GM12892 (cell line): Measurements from ENCODE around the gene ZFP57.

Experiments used
- POLR2A ChIP-seq: IDR thresholded peaks from 2 replicates; pipeline ENCODE4 v1.6.1; 2011; ENCODE audit warnings: low read depth, low read length, control low read depth
- POLR2AphosphoS5 ChIP-seq: IDR thresholded peaks from 2 replicates; pipeline ENCODE4 v1.6.1; 2011; ENCODE audit warnings: low read depth, low read length, control low read depth

DNA sequence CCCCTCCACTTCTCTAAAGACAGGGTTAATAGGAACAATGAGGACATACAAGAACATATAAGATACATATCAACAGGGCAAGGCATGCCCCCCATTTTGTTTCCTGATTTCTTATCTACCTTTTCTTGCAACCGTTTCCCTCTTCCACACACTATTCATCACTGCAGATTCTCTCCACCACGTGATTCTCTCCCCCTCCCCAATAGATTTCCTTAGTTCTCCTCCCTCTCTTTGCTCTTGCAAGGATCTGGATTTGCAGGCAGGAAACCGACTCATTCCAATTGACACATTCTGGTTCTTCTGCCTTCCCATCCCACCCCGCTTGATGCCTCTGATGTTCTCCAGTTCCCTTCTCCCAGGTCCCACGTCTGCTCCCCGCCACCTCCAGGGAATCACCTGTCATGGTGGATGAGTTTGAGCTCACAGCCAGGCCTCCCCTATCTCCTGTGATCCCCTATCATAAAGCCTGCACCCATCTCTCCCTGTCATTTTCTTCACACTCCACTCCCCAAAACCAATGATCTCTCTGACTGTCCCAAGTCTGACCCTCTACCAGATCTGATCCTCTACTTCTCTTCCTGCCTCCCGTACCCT, 55.5 kb downstream of the ZFP57 start:
- no peak for TF ChIP-seq POLR2AphosphoS5
- TF ChIP-seq POLR2A: no peak
